Uterus (tissue), 4 donors: ENCODE measurements around the gene AKT3. TPM values are rescaled to one million over a fixed set of nuclear protein-coding genes. Genes with fewer than 3 reads are reported as not detected.

Experiments
- DNase-seq, 2 donors: peaks; one replicate each; pipeline ENCODE4 v3.0.0-alpha.2; 2019 to 2020
- H3K27ac ChIP-seq, 2 donors: fragments of 200-600 bp; sonication (generic); 1 replicate in 1 of 2; 2 replicates in 1 of 2; pipeline ENCODE4 v1.5.1; 2016 to 2018
- H3K27me3 ChIP-seq, 2 donors: fragments of 200-600 bp; sonication (generic); one replicate each; pipeline ENCODE4 v1.5.1; 2018 to 2019; ENCODE audit warnings: control low read depth in 1 of 2
- H3K36me3 ChIP-seq, 2 donors: fragments of 200-600 bp; sonication (generic); one replicate each; pipeline ENCODE4 v1.5.1; 2019; ENCODE audit warnings: control low read depth in 1 of 2
- H3K4me1 ChIP-seq, 2 donors: fragments of 200-600 bp; sonication (generic); one replicate each; pipeline ENCODE4 v1.5.1; 2018 to 2019; ENCODE audit warnings: control low read depth in 1 of 2
- H3K4me3 ChIP-seq, 2 donors: fragments of 200-600 bp; sonication (generic); 1 replicate in 1 of 2; 2 replicates in 1 of 2; pipeline ENCODE4 v1.5.1; 2018 to 2019; ENCODE audit warnings: mild to moderate bottlenecking in 1 of 2
- H3K9me3 ChIP-seq, 2 donors: fragments of 200-600 bp; sonication (generic); one replicate each; pipeline ENCODE4 v1.5.1; 2019; ENCODE audit warnings: control low read depth in 1 of 2
- CTCF ChIP-seq, 4 experiments: fragments of 200-600 bp in 2 of 4; fragments of 450-650 bp in 2 of 4; sonication (generic) in 2 of 4; IDR thresholded peaks; one replicate each; pipeline ENCODE4 v1.5.1; 2016 to 2019; ENCODE audit warnings: antibody characterized with exemption in 4 of 4, mild to moderate bottlenecking in 2 of 4, moderate library complexity in 1 of 4
- POLR2A ChIP-seq, 2 donors: fragments of 450-650 bp; IDR thresholded peaks; one replicate each; pipeline ENCODE4 v1.6.1; 2016; ENCODE audit warnings: antibody characterized with exemption in 2 of 2, mild to moderate bottlenecking in 1 of 2, moderate library complexity in 1 of 2
- intact Hi-C: fragments of 100-400 bp; cut with DNase I; formaldehyde crosslinking; loops from one replicate; pipeline ENCODE4 v1.15.1; 2023; ENCODE audit warnings: low total_unique reads
- total RNA-seq, 4 donors: library from RNA; depleted of rRNA in 3 of 4; stranded (reverse); fragments of >200 nt in 3 of 4; gene quantifications; one replicate each; pipeline versions ENCODE4 v1.1.0 to v1.2.4, GENCODE V29; 2014 to 2023
- donor health status: DM: yes; HTN: yes; CAD: no.

The AKT3 gene
- total RNA-seq, 4 donors from 2014 or later = 39.2 to 227 (median 97.6) TPM

- no peaks in the 10 kb centered on the region for H3K27me3 ChIP-seq
- peak overlapping the region in 1 of 2 donors; percentile 83 for H3K4me3 ChIP-seq
- intact Hi-C loops = no loop called here
- H3K27ac ChIP-seq = peak overlapping the region; percentile 99
- TF ChIP-seq CTCF (IDR thresholded peaks at IDR 0.05) = no peak
- TF ChIP-seq POLR2A (IDR thresholded peaks at IDR 0.05) = no peak
- no peaks in the 10 kb centered on the region for H3K9me3 ChIP-seq
- no peak for DNase-seq
- H3K36me3 ChIP-seq = no peaks in the 10 kb centered on the region
- H3K4me1 ChIP-seq = no peaks in the 10 kb centered on the region
Observed at GRCh38 chr1:243851765-243852164, 1.7 kb upstream of the AKT3 start.

GRCh38 chr1:243851257-243851756, 1.3 kb upstream of the AKT3 start:
- Histone ChIP-seq H3K4me3 (peak overlapping the region; percentile 51 to 83), H3K27me3 (no peaks in the 10 kb centered on the region), H3K4me1 (no peaks in the 10 kb centered on the region), H3K9me3 (no peaks in the 10 kb centered on the region), H3K36me3 (no peaks in the 10 kb centered on the region), H3K27ac (peak overlapping the region; percentile 99)
- TF ChIP-seq POLR2A (IDR thresholded peaks at IDR 0.05) (no peak), CTCF (IDR thresholded peaks at IDR 0.05) (no peak)
- intact Hi-C loops = no loop called here
- DNase-seq = no peak

- peak; percentile 81 to 89 for DNase-seq
- no peaks in the 10 kb centered on the region for H3K36me3 ChIP-seq
- H3K4me3 ChIP-seq = peak overlapping the region; percentile 51 to 83
- TF ChIP-seq CTCF (IDR thresholded peaks at IDR 0.05) (no peak), POLR2A (IDR thresholded peaks at IDR 0.05) (peak; percentile 40 to 46)
- H3K4me1 ChIP-seq = no peaks in the 10 kb centered on the region
- intact Hi-C loops = no loop called here
- H3K27ac ChIP-seq = peak overlapping the region; percentile 99
- H3K9me3 ChIP-seq = no peaks in the 10 kb centered on the region
- H3K27me3 ChIP-seq = no peaks in the 10 kb centered on the region
Observed at GRCh38 chr1:243850452-243851256, 611 bp upstream of the AKT3 start.

- no peaks in the 10 kb centered on the region for H3K36me3 ChIP-seq
- no peaks in the 10 kb centered on the region for H3K27me3 ChIP-seq
- intact Hi-C loops = no loop called here
- peak overlapping the region; percentile 99 for H3K27ac ChIP-seq
- no peaks in the 10 kb centered on the region for H3K9me3 ChIP-seq
- peak; percentile 55 to 56 for DNase-seq
- TF ChIP-seq CTCF (IDR thresholded peaks at IDR 0.05) = no peak
- H3K4me1 ChIP-seq = no peaks in the 10 kb centered on the region
- H3K4me3 ChIP-seq = peak overlapping the region; percentile 51 to 83
Observed at GRCh38 chr1:243849421-243850201, 432 bp downstream of the AKT3 start.
